Measurements from ENCODE around the gene TECTA. TPM values are rescaled to one million over a fixed set of nuclear protein-coding genes. Genes with fewer than 3 reads are reported as not detected.

Gene TECTA
- total and polyA plus RNA-seq, 2 donors (not counting 1 experiment from before 2014, with no cell fraction given): 0.30 to 0.33 TPM

DNA sequence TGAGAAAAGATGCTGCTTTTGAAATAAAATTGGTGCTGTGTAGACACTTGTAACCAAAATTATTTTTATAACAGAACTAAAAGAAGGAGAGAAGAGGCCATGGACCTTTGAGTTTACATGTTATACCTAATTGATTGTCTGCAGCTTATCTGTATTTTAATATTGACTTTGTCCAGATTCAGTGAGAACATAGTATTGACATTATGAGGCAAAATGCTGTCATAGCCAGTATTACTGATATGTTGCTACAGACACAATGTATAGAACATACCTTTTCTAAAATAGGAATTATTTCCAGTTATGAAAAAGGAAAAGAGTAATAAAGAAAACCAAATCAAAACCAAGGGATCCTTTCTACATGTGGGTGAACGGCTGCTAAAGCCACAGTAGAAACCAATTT lies 11.5 kb upstream of the TECTA start:
- Histone ChIP-seq H3K9ac (ENCODE audit: insufficient read depth, low read length) (no peak overlapping the region), H3K27ac (ENCODE audit: insufficient read depth, low read length) (no peak overlapping the region), H4K20me1 (ENCODE audit: control insufficient read depth, extremely low read depth, insufficient read depth, low read length) (no peaks in the 10 kb centered on the region), H3K4me1 (ENCODE audit: control insufficient read depth, extremely low read depth, insufficient read depth, low read length) (no peaks in the 10 kb centered on the region), H3K4me3 (replicated peaks in 1 of 4; ENCODE audit: control extremely low read depth in 1 of 4, insufficient read depth in 1 of 4, low read depth in 3 of 4, low read length in 4 of 4) (no peak overlapping the region), H3K4me2 (ENCODE audit: extremely low read depth, insufficient read depth, low read length) (no peak overlapping the region), H3K27me3 (ENCODE audit: control insufficient read depth, insufficient read depth, low read length) (no peaks in the 10 kb centered on the region), H3K79me2 (ENCODE audit: control insufficient read depth, insufficient read depth, low read length) (no peaks in the 10 kb centered on the region), H3K36me3 (ENCODE audit: control insufficient read depth, insufficient read depth, low read length) (no peaks in the 10 kb centered on the region), H3K9me3 (ENCODE audit: control insufficient read depth, insufficient read depth, low read depth, low read length) (no peaks in the 10 kb centered on the region), H2AFZ (ENCODE audit: low read length) (no peak overlapping the region)
- no peak for TF ChIP-seq EZH2 (IDR thresholded peaks at IDR 0.05; ENCODE audit: low read length, missing control alignments)
- no peak for TF ChIP-seq CTCF (conservative IDR thresholded peaks at IDR 0.05 in 1 of 2, IDR thresholded peaks at IDR 0.05 in 1 of 2; ENCODE audit: low read depth in 1 of 2, low read length in 2 of 2)
- DNase-seq (ENCODE audit: low read depth in 2 of 2): no peak

DNA sequence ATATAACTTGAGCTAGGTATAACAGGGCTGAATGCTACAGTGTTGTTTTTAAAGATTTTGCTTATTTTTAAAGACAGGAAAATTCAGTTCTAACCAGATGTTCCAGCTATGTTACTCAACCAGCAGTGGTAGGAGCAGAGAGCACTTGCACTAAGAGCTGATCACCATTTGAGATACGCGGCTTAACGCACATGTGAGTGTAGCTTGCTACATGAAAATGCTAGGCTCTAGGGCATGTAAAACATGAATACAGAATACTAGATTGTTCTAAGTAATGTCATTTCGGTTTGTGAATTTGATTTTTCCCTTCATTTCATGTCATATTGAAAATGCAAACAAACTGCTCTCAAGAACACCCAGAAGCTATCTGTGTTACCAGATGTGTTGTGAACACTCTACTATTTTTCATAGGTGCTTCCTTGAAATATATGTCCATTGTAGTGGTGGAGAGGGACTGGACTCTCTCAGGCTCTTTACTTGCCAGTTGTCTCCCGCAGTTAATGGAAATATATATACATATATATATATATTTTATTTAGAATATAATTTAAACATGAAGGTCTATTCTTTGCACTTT lies 10.8 kb upstream of the TECTA start:
- Histone ChIP-seq H3K4me3 (replicated peaks in 1 of 4; ENCODE audit: control extremely low read depth in 1 of 4, insufficient read depth in 1 of 4, low read depth in 3 of 4, low read length in 4 of 4) (no peak overlapping the region), H3K4me2 (ENCODE audit: extremely low read depth, insufficient read depth, low read length) (no peak overlapping the region), H3K27ac (ENCODE audit: insufficient read depth, low read length) (no peak overlapping the region), H3K79me2 (ENCODE audit: control insufficient read depth, insufficient read depth, low read length) (no peaks in the 10 kb centered on the region), H4K20me1 (ENCODE audit: control insufficient read depth, extremely low read depth, insufficient read depth, low read length) (no peaks in the 10 kb centered on the region), H3K9me3 (ENCODE audit: control insufficient read depth, insufficient read depth, low read depth, low read length) (no peaks in the 10 kb centered on the region), H3K4me1 (ENCODE audit: control insufficient read depth, extremely low read depth, insufficient read depth, low read length) (no peaks in the 10 kb centered on the region), H3K9ac (ENCODE audit: insufficient read depth, low read length) (no peak overlapping the region), H3K36me3 (ENCODE audit: control insufficient read depth, insufficient read depth, low read length) (no peaks in the 10 kb centered on the region), H2AFZ (ENCODE audit: low read length) (no peak overlapping the region), H3K27me3 (ENCODE audit: control insufficient read depth, insufficient read depth, low read length) (no peaks in the 10 kb centered on the region)
- no peak for DNase-seq (ENCODE audit: low read depth in 2 of 2)
- no peak for TF ChIP-seq EZH2 (IDR thresholded peaks at IDR 0.05; ENCODE audit: low read length, missing control alignments)
- no peak for TF ChIP-seq CTCF (conservative IDR thresholded peaks at IDR 0.05 in 1 of 2, IDR thresholded peaks at IDR 0.05 in 1 of 2; ENCODE audit: low read depth in 1 of 2, low read length in 2 of 2)

- Histone ChIP-seq H3K4me3 (replicated peaks in 1 of 4; ENCODE audit: control extremely low read depth in 1 of 4, insufficient read depth in 1 of 4, low read depth in 3 of 4, low read length in 4 of 4) (no peak overlapping the region), H3K9me3 (ENCODE audit: control insufficient read depth, insufficient read depth, low read depth, low read length) (no peaks in the 10 kb centered on the region), H3K4me1 (ENCODE audit: control insufficient read depth, extremely low read depth, insufficient read depth, low read length) (no peaks in the 10 kb centered on the region), H3K4me2 (ENCODE audit: extremely low read depth, insufficient read depth, low read length) (no peak overlapping the region), H4K20me1 (ENCODE audit: control insufficient read depth, extremely low read depth, insufficient read depth, low read length) (no peaks in the 10 kb centered on the region), H2AFZ (ENCODE audit: low read length) (no peak overlapping the region), H3K36me3 (ENCODE audit: control insufficient read depth, insufficient read depth, low read length) (no peaks in the 10 kb centered on the region), H3K79me2 (ENCODE audit: control insufficient read depth, insufficient read depth, low read length) (no peaks in the 10 kb centered on the region), H3K27ac (ENCODE audit: insufficient read depth, low read length) (no peak overlapping the region), H3K27me3 (ENCODE audit: control insufficient read depth, insufficient read depth, low read length) (no peaks in the 10 kb centered on the region), H3K9ac (ENCODE audit: insufficient read depth, low read length) (no peak overlapping the region)
- no peak for TF ChIP-seq EZH2 (IDR thresholded peaks at IDR 0.05; ENCODE audit: low read length, missing control alignments)
- TF ChIP-seq CTCF (conservative IDR thresholded peaks at IDR 0.05 in 1 of 2, IDR thresholded peaks at IDR 0.05 in 1 of 2; ENCODE audit: low read depth in 1 of 2, low read length in 2 of 2): no peak
- DNase-seq (ENCODE audit: low read depth in 2 of 2): no peak
Measured at GRCh38 chr11:121091492-121092152, 9.4 kb upstream of the TECTA start.
